OCI-LY7 (cell line): ENCODE data around the gene AFTPH. TPM values are rescaled to one million over a fixed set of nuclear protein-coding genes. Genes with fewer than 3 reads are reported as not detected.
A peak's percentile ranks its signal among the peaks of the same experiment; 100 is the strongest.

Experiments
- BruUV-seq: library from RNA; stranded (reverse); fragments of 400-500 nt; replicated peaks from 2 replicates; lab custom pipeline; 2021; lab: Mats Ljungman, UMichigan
- CTCF ChIA-PET: fragments of 300-600 bp; sonication (Branson Sonifier 250); formaldehyde crosslinking; loops from one replicate; lab custom pipeline; 2022; ENCODE audit warnings: antibody characterized with exemption; ENCODE audit not compliant: unreplicated experiment; lab: Charles Lee
- POLR2A ChIA-PET: fragments of 300-600 bp; sonication (Branson Sonifier 250); formaldehyde crosslinking; loops from one replicate; lab custom pipeline; 2022; ENCODE audit warnings: antibody characterized with exemption; lab: Charles Lee
- DNase-seq: peaks from one replicate; pipeline ENCODE4 v3.0.0-alpha.2; 2015; ENCODE audit warnings: low spot score
- H2AFZ ChIP-seq: fragments of 200-600 bp; sonication (generic), shearing (Covaris generic); 2 replicates; pipeline ENCODE4 v1.6.1; 2014; ENCODE audit warnings: mild to moderate bottlenecking, antibody characterized with exemption, low read length, moderate library complexity
- H3K27ac ChIP-seq: fragments of 200-600 bp; sonication (generic); 2 replicates; pipeline ENCODE4 v1.5.1; 2014; ENCODE audit warnings: mixed run types, low read depth, mild to moderate bottlenecking, moderate library complexity, low read length, inconsistent platforms; ENCODE audit not compliant: poor library complexity, severe bottlenecking
- H3K36me3 ChIP-seq: fragments of 200-600 bp; sonication (generic); 2 replicates; pipeline ENCODE4 v1.6.1; 2014; ENCODE audit warnings: mild to moderate bottlenecking, antibody characterized with exemption, low read length, moderate library complexity, mixed read lengths; ENCODE audit not compliant: insufficient read depth
- H3K4me1 ChIP-seq: fragments of 200-600 bp; sonication (generic); 2 replicates; pipeline ENCODE4 v1.5.1; 2014; ENCODE audit warnings: mild to moderate bottlenecking, low read length; ENCODE audit not compliant: insufficient read depth, poor library complexity, severe bottlenecking
- H3K4me2 ChIP-seq: fragments of 200-600 bp; sonication (generic); 2 replicates; pipeline ENCODE4 v1.6.1; 2014; ENCODE audit warnings: mild to moderate bottlenecking, low read length
- H3K4me3 ChIP-seq: fragments of 200-600 bp; sonication (generic); 2 replicates; pipeline ENCODE4 v1.5.1; 2014; ENCODE audit warnings: mild to moderate bottlenecking, low read depth, low read length; ENCODE audit not compliant: poor library complexity, severe bottlenecking
- H3K79me2 ChIP-seq: fragments of 200-600 bp; sonication (generic); 2 replicates; pipeline ENCODE4 v1.6.1; 2016; ENCODE audit warnings: low read depth, mild to moderate bottlenecking, low read length, moderate library complexity, mixed read lengths; ENCODE audit not compliant: insufficient read depth
- H3K9me2 ChIP-seq: fragments of 200-600 bp; sonication (generic); 2 replicates; pipeline ENCODE4 v1.6.1; 2016; ENCODE audit warnings: mild to moderate bottlenecking, low read length, mixed read lengths; ENCODE audit not compliant: insufficient read depth
- H3K9me3 ChIP-seq: fragments of 200-600 bp; sonication (generic); 2 replicates; pipeline ENCODE4 v1.6.1; 2014; ENCODE audit warnings: mild to moderate bottlenecking, mixed run types, low read length, mixed read lengths
- H4K20me1 ChIP-seq: fragments of 200-600 bp; sonication (generic); 2 replicates; pipeline ENCODE4 v1.6.1; 2014; ENCODE audit warnings: mild to moderate bottlenecking, antibody characterized with exemption, low read length, moderate library complexity, mixed read lengths; ENCODE audit not compliant: insufficient read depth
- EZH2phosphoT487 ChIP-seq: fragments of 200-600 bp; sonication (generic); IDR thresholded peaks from 2 replicates; pipeline ENCODE4 v1.6.1; 2018; ENCODE audit warnings: low read depth, borderline replicate concordance, mild to moderate bottlenecking, mixed run types, antibody characterized with exemption, low read length, moderate library complexity, mixed read lengths
- intact Hi-C: fragments of 100-400 bp; cut with micrococcal nuclease; formaldehyde crosslinking; loops from one replicate; pipeline ENCODE4 v1.10.0; 2022; ENCODE audit not compliant: unreplicated experiment
- microRNA-seq: library from miRNA; unstranded; fragments of <30 nt; microRNA quantifications from one replicate; pipeline ENCODE4 v1.2.0, GENCODE V29; 2022; ENCODE audit warnings: borderline replicate concordance
- small RNA-seq: library from RNA; depleted of rRNA; stranded (forward); fragments of <200 nt; gene quantifications from one replicate; pipeline ENCODE3, GENCODE V24; 2014
- total RNA-seq, 2 experiments: library from RNA; depleted of rRNA in 1 of 2; stranded (reverse); fragments of >200 nt in 1 of 2; shearing (Covaris generic) in 1 of 2; gene quantifications; 2 replicates each; pipeline ENCODE4 v1.2.3, GENCODE V29; 2014 to 2022
- TF ChIP-seq, protein P1 (sequence below): fragments of 200-600 bp; sonication (generic); conservative IDR thresholded peaks from 2 replicates; pipeline ENCODE4 v1.5.1; 2014; ENCODE audit warnings: mild to moderate bottlenecking, antibody characterized with exemption, low read length, moderate library complexity, mixed read lengths

Gene AFTPH
- total RNA-seq, 2 experiments from 2014 or later, result 30.0 to 40.6 TPM

DNA sequence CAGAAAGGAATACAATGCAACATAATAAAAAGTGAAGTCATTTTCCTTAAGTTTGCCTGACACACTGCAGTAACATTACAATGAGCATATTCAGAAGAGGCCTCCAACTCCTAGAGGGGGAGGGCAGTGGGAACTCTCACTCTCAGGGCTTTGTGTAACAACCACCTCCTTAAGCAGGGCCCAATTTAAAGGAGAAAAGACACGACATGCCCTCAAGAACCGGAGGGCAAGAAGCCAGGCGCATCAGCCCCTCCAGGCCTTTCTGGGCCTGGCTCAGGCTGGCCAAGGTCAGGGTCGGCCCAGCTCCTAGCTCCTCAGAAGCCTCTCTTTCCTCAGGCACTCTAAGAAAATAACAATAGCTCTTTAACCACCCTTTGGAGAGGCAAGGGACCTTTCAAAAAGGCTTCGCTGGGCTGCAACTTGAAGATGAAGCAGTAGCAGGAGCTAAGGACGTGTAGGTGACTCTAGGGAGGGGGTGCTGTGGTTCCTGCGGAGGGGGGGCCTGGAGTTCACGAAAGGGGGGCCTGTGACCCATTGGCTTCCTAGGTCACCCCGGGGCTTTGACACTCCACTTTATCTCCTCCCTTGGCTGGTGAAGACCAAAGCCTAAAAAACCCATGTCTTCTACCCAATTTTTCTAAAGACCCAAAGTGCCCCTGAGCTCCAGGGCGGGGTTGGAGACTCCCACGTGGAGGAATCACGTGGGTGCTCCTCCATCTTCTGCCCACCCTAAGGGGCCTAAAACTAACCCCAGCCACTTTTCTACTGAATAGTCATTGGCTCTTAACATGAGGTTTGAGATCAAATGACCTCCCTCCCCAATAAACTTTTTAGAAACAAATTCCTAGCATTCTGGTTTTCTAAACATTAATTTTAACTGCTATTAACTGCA lies 116.3 kb downstream of the AFTPH start:
- H3K27ac ChIP-seq, result peak overlapping the region; percentile 88
- no TSS peak for BruUV-seq
- no peak for DNase-seq

DNA sequence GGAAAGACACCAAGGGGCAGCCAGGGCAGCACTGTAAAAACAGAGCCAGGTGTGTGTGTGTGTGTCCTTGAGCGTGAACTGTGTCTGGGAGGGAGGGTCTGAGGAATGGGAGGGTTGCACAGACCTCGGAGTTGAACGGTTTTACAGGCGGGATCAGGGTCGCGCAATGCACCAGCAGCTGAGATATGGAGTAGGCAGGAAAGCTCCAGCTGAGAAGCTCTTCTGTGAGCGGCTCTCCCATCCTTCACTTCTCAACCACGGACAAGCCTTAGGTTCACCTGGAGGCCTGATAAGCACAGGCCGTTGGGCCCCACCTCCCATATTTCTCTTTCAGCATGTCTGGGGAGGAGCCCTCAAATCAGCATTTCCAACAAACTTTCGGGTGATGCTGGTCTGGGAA lies 117.5 kb downstream of the AFTPH start:
- Histone ChIP-seq H2AFZ (no peak overlapping the region), H3K36me3 (peaks cover 30% of the 10 kb centered on the region; the same call in 1 of the 2 replicates), H3K9me2 (no peaks in the 10 kb centered on the region), H4K20me1 (peaks cover 63% of the 10 kb centered on the region), H3K9me3 (no peaks in the 10 kb centered on the region), H3K4me3 (peak overlapping the region; percentile 67), H3K79me2 (peaks cover 100% of the 10 kb centered on the region), H3K4me2 (peak overlapping the region; percentile 96), H3K27ac (peak overlapping the region; percentile 88), H3K4me1 (peaks cover 100% of the 10 kb centered on the region)
- BruUV-seq, result no TSS peak
- no peak for TF ChIP-seq EZH2phosphoT487
- TF ChIP-seq, protein P1, sequence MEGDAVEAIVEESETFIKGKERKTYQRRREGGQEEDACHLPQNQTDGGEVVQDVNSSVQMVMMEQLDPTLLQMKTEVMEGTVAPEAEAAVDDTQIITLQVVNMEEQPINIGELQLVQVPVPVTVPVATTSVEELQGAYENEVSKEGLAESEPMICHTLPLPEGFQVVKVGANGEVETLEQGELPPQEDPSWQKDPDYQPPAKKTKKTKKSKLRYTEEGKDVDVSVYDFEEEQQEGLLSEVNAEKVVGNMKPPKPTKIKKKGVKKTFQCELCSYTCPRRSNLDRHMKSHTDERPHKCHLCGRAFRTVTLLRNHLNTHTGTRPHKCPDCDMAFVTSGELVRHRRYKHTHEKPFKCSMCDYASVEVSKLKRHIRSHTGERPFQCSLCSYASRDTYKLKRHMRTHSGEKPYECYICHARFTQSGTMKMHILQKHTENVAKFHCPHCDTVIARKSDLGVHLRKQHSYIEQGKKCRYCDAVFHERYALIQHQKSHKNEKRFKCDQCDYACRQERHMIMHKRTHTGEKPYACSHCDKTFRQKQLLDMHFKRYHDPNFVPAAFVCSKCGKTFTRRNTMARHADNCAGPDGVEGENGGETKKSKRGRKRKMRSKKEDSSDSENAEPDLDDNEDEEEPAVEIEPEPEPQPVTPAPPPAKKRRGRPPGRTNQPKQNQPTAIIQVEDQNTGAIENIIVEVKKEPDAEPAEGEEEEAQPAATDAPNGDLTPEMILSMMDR, result no peak
- no peak for DNase-seq
- ChIA-PET POLR2A (interaction anchor here (0.6 to 7.3 kb wide), 11 partner anchors 8 to 596 kb away, joined by 3 to 109 read pairs (median 5); partner anchors contain the start of gene SERTAD2), CTCF (no interaction called here)
- intact Hi-C loops, result loop anchor here (5.0 kb wide), 2 partner anchors 119 to 391 kb away; partner anchors contain the start of gene AFTPH

More for the DNA sequence above, 116.3 kb downstream of the AFTPH start:
- peaks cover 60% of the 10 kb centered on the region for H4K20me1 ChIP-seq
- H3K9me2 ChIP-seq, result no peaks in the 10 kb centered on the region
- TF ChIP-seq, protein P1, result no peak
- TF ChIP-seq EZH2phosphoT487, result no peak
- H3K4me1 ChIP-seq, result peaks cover 100% of the 10 kb centered on the region
- intact Hi-C loops, result loop anchor here (5.0 kb wide), 2 partner anchors 118 to 392 kb away; partner anchors contain the start of gene AFTPH
- no peak overlapping the region for H2AFZ ChIP-seq
- ChIA-PET CTCF (interaction anchor here (0.6 kb wide), 2 partner anchors 13 to 78 kb away, joined by 3 to 15 read pairs; no protein-coding TSS in a partner anchor), POLR2A (interaction anchor here (0.5 to 7.3 kb wide), 11 partner anchors 8 to 542 kb away, joined by 3 to 109 read pairs (median 5); partner anchors contain the start of gene SERTAD2)
- H3K9me3 ChIP-seq, result no peaks in the 10 kb centered on the region
- H3K4me2 ChIP-seq, result peak overlapping the region; percentile 96
- H3K4me3 ChIP-seq, result peak overlapping the region; percentile 67
- peaks cover 37% of the 10 kb centered on the region for H3K36me3 ChIP-seq
- peaks cover 98% of the 10 kb centered on the region for H3K79me2 ChIP-seq

Small RNA genes lying within 50 kb of the gene (microRNA-seq; reads per million reads assigned to microRNA genes)
- gene MIR4434, result not detected

Small RNA genes lying within 50 kb of the gene (small RNA-seq; reads per million reads assigned to genes)
- not detected for gene RNU6-100P

Other genes with a start within 250 kb of the AFTPH start
- gene LGALSL, start 70.2 kb upstream of the AFTPH start, total RNA-seq (2014; rRNA removed; shearing (Covaris generic)), result 3.1 and 3.2 TPM in 2 replicates
- 3.8 and 4.5 TPM in 2 replicates for gene LGALSL, start 70.2 kb upstream of the AFTPH start, total RNA-seq (2022)
- gene SERTAD2, start 129.6 kb downstream of the AFTPH start, total RNA-seq (2014; rRNA removed; shearing (Covaris generic)), result 10.7 and 11.5 TPM in 2 replicates
- 53.2 and 54.5 TPM in 2 replicates for gene SERTAD2, start 129.6 kb downstream of the AFTPH start, total RNA-seq (2022)